Measurements from ENCODE around the gene EPB41L2. TPM values are rescaled to one million over a fixed set of nuclear protein-coding genes. Genes with fewer than 3 reads are reported as not detected.

EPB41L2 gene
- total and polyA plus RNA-seq, 2 experiments from 2014 or later: 27.4 to 35.8 TPM

DNA sequence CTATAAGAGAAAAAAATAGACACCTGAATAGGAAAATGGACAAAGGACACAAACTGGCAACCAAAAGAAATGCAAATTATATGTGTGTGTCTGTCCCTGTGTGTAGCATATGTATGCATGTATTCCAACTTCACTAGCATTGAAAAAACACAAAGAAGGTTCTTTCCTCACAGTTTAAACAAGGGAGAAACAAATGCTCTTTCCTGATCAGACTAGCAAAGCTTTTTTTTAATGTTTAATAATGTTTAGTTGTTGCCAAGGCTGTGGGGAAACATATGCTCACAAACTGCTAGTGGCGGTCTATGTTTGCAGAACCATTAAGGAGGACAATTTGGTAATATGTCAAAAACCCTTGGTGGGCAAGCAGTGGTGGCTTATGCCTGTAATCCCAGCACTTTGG lies 213.5 kb downstream of the EPB41L2 start:
- WGBS (ENCODE audit: low lambda C conversion rate, missing lambda C conversion rate): 78% methylated on average over 1 of the region's 1 CpG
- no peaks in the 10 kb centered on the region for H3K27me3 ChIP-seq
- H3K4me1 ChIP-seq (ENCODE audit: insufficient read depth): peaks cover 16% of the 10 kb centered on the region
- no peaks in the 10 kb centered on the region for H3K36me3 ChIP-seq (replicated peaks; ENCODE audit: insufficient read depth, low read depth)
- no peaks in the 10 kb centered on the region for H4K20me1 ChIP-seq (ENCODE audit: insufficient read depth, poor library complexity, severe bottlenecking)
- H2AFZ ChIP-seq: no peak overlapping the region
- TF ChIP-seq, protein P1, sequence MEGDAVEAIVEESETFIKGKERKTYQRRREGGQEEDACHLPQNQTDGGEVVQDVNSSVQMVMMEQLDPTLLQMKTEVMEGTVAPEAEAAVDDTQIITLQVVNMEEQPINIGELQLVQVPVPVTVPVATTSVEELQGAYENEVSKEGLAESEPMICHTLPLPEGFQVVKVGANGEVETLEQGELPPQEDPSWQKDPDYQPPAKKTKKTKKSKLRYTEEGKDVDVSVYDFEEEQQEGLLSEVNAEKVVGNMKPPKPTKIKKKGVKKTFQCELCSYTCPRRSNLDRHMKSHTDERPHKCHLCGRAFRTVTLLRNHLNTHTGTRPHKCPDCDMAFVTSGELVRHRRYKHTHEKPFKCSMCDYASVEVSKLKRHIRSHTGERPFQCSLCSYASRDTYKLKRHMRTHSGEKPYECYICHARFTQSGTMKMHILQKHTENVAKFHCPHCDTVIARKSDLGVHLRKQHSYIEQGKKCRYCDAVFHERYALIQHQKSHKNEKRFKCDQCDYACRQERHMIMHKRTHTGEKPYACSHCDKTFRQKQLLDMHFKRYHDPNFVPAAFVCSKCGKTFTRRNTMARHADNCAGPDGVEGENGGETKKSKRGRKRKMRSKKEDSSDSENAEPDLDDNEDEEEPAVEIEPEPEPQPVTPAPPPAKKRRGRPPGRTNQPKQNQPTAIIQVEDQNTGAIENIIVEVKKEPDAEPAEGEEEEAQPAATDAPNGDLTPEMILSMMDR (IDR thresholded peaks at IDR 0.05; ENCODE audit: poor library complexity): no peak
- TF ChIP-seq EZH2 (IDR thresholded peaks at IDR 0.05; ENCODE audit: borderline replicate concordance) (no peak), EZH2phosphoT487 (IDR thresholded peaks at IDR 0.05; ENCODE audit: low read depth, severe bottlenecking, unreplicated experiment) (no peak)
- H3K9me3 ChIP-seq (ENCODE audit: low read depth): no peaks in the 10 kb centered on the region
- DNase-seq (ENCODE audit: low spot score): no peak
- no peak overlapping the region for H3K27ac ChIP-seq
- H3K4me3 ChIP-seq: no peak overlapping the region
- H3K79me2 ChIP-seq: no peaks in the 10 kb centered on the region
- H3K9me2 ChIP-seq (replicated peaks; ENCODE audit: insufficient read depth): no peaks in the 10 kb centered on the region
- H3K4me2 ChIP-seq: no peak overlapping the region

GRCh38 chr6:130848945-130849344 lies 214.1 kb downstream of the EPB41L2 start:
- no peak for TF ChIP-seq EZH2phosphoT487 (IDR thresholded peaks at IDR 0.05; ENCODE audit: low read depth, severe bottlenecking, unreplicated experiment)
- TF ChIP-seq, protein P1 (IDR thresholded peaks at IDR 0.05; ENCODE audit: poor library complexity): no peak
- TF ChIP-seq EZH2 (IDR thresholded peaks at IDR 0.05; ENCODE audit: borderline replicate concordance): no peak
- H3K27me3 ChIP-seq: no peaks in the 10 kb centered on the region
- no peak for DNase-seq (ENCODE audit: low spot score)
- no peaks in the 10 kb centered on the region for H3K9me2 ChIP-seq (replicated peaks; ENCODE audit: insufficient read depth)
- no peaks in the 10 kb centered on the region for H4K20me1 ChIP-seq (ENCODE audit: insufficient read depth, poor library complexity, severe bottlenecking)
- H3K36me3 ChIP-seq (replicated peaks; ENCODE audit: insufficient read depth, low read depth): no peaks in the 10 kb centered on the region
- no peak overlapping the region for H3K27ac ChIP-seq
- H3K79me2 ChIP-seq: no peaks in the 10 kb centered on the region
- no peak overlapping the region for H2AFZ ChIP-seq
- WGBS (ENCODE audit: low lambda C conversion rate, missing lambda C conversion rate): 92% methylated on average over 2 of the region's 2 CpGs
- peaks cover 12% of the 10 kb centered on the region for H3K4me1 ChIP-seq (ENCODE audit: insufficient read depth)
- H3K4me2 ChIP-seq: no peak overlapping the region
- no peaks in the 10 kb centered on the region for H3K9me3 ChIP-seq (ENCODE audit: low read depth)
- no peak overlapping the region for H3K4me3 ChIP-seq

DNA sequence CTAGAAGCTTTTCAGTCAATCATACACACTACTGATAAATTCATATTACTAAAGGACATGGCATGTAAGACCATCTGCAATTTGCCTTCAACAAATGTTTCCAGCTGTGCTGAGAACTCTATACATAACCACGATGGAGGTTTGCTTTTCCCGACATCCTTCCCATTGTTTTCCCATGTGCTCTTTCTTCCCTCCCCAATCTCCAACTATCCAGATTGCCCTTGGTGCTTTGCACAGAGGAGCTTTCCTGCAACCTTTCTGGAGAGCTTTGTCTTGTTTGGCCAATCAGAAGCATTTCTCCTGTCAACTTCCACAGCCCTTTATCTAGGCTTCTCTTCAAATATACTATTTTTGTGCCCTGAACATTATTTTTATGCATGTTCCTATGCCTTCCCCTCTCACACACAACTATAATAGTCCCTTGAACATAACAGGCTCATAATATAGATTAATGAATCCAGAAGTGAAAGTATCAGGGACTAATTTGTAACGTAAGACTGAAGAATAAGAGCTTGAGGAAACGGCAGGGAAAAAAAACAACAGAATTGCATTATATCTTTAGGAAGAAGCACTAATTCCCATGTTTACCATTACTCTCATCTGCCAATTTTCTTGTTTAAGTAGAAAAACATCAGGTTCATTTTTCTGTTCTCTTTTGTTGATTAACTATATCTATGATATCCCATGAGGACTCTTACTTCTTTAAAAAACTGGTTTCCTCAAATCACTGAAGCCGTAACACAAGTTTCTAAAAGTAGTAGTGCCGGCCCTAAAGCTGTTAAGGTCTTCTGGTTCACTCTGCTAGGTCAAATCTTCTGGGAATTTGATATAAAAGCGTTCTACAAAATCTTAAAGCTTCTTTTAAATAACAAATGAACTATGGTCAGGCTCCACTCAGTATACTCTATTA lies 215.8 kb downstream of the EPB41L2 start:
- TF ChIP-seq, protein P1 (IDR thresholded peaks at IDR 0.05; ENCODE audit: poor library complexity): no peak
- TF ChIP-seq EZH2 (IDR thresholded peaks at IDR 0.05; ENCODE audit: borderline replicate concordance) (no peak), EZH2phosphoT487 (IDR thresholded peaks at IDR 0.05; ENCODE audit: low read depth, severe bottlenecking, unreplicated experiment) (no peak)
- Histone ChIP-seq H3K4me2 (no peak overlapping the region), H3K79me2 (no peaks in the 10 kb centered on the region), H3K4me3 (no peak overlapping the region), H2AFZ (no peak overlapping the region), H3K4me1 (ENCODE audit: insufficient read depth) (no peaks in the 10 kb centered on the region), H3K27me3 (no peaks in the 10 kb centered on the region), H3K36me3 (replicated peaks; ENCODE audit: insufficient read depth, low read depth) (no peaks in the 10 kb centered on the region), H3K27ac (no peak overlapping the region), H3K9me2 (replicated peaks; ENCODE audit: insufficient read depth) (no peaks in the 10 kb centered on the region), H4K20me1 (ENCODE audit: insufficient read depth, poor library complexity, severe bottlenecking) (no peaks in the 10 kb centered on the region), H3K9me3 (ENCODE audit: low read depth) (no peaks in the 10 kb centered on the region)
- WGBS (ENCODE audit: low lambda C conversion rate, missing lambda C conversion rate): 77% methylated on average over 7 of the region's 7 CpGs
- no peak for DNase-seq (ENCODE audit: low spot score)
